ENCODE results near the gene CDH4. TPM values are rescaled to one million over a fixed set of nuclear protein-coding genes. Genes with fewer than 3 reads are reported as not detected.

CDH4 gene
- total and polyA plus RNA-seq, 2 of the 8 experiments (the other 6 are each of a cell fraction or from before 2014, with no cell fraction given) = 4.3 to 7.9 TPM

- TF ChIP-seq POLR2AphosphoS5 (IDR thresholded peaks at IDR 0.05; ENCODE audit: low read depth, low read length) (no peak), MAFK (IDR thresholded peaks at IDR 0.05; ENCODE audit: low read depth, low read length) (no peak), BCL11A (IDR thresholded peaks at IDR 0.05; ENCODE audit: low read depth in 2 of 2, low read length in 2 of 2) (no peak), YY1 (IDR thresholded peaks at IDR 0.05; ENCODE audit: low read depth, low read length) (no peak), BACH1 (IDR thresholded peaks at IDR 0.05; ENCODE audit: low read length) (no peak), E2F6 (IDR thresholded peaks at IDR 0.05) (no peak), SUZ12 (IDR thresholded peaks at IDR 0.05; ENCODE audit: low read length) (no peak)
These were observed 332.8 kb downstream of the CDH4 start (continued) for GRCh38 chr20:61584851-61585250.

Data from H1 (cell line).